Right renal pelvis (tissue), 4 donors: ENCODE measurements around the gene NBEAL2. TPM values are rescaled to one million over a fixed set of nuclear protein-coding genes. Genes with fewer than 3 reads are reported as not detected.
"Not testable (repeated sequence)": the region's sequence is repeated elsewhere in the genome, so short reads cannot be mapped to it uniquely, and the experiment has no call there.

ENCODE experiments used
- DNase-seq, 4 donors: peaks; one replicate each; pipeline ENCODE4 v3.0.0-alpha.2; 2013; ENCODE audit warnings: low read depth in 4 of 4, low spot score in 3 of 4, missing footprints in 1 of 4
- polyA plus RNA-seq, 4 donors: library from polyadenylated mRNA; unstranded; fragments of 120-200 nt; gene quantifications; one replicate each; pipeline ENCODE4 v1.2.1, GENCODE V29; 2013; ENCODE audit not compliant: insufficient read length in 4 of 4

Gene NBEAL2
- polyA plus RNA-seq, 4 donors = 29.9 to 51.7 (median 38.3) TPM

DNA sequence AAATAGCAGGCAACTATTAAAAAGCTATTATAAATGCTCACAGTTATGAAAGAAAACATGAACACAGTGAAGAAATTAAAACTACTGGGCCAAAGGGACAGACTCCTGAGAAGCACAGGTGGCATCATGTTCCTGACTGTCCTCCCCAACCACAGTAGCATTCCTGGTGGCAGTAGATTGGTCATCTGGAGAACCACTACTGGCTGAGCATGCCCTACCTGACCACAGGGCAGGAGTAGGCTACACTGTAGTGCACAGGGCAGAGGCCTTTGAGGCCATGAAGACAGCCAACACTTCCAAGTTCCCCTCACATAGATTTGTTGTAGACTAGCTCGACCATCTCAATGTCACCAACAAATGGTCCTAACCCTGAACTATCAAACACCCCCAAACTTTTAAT, 49.2 kb downstream of the NBEAL2 start:
- DNase-seq = no peak

- not testable (repeated sequence) for DNase-seq
Measured at GRCh38 chr3:47031041-47031440, 51.6 kb downstream of the NBEAL2 start.

- DNase-seq = no peak
Measured at GRCh38 chr3:47034868-47035489, 55.5 kb downstream of the NBEAL2 start.

GRCh38 chr3:47035645-47036044, 56.2 kb downstream of the NBEAL2 start:
- DNase-seq = no peak

- no peak for DNase-seq
Measured at GRCh38 chr3:47036145-47036544, 56.7 kb downstream of the NBEAL2 start.

DNA sequence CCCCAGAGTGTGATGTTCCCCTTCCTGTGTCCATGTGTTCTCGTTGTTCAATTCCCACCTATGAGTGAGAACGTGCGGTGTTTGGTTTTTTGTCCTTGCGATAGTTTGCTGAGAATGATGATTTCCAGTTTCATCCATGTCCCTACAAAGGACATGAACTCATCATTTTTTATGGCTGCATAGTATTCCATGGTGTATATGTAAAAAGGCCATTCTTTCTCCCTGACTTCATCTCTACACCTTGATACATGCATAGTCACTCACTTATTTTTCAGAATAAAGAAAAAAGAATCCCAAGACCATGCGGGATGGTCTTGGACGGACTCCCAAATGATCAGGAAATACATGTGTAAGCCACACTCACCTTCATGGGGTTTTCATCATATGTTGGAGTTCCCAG, 57.8 kb downstream of the NBEAL2 start:
- not testable (repeated sequence) for DNase-seq

GRCh38 chr3:47041114-47041513, 61.6 kb downstream of the NBEAL2 start:
- DNase-seq = no peak

GRCh38 chr3:47042231-47042791, 62.8 kb downstream of the NBEAL2 start:
- no peak for DNase-seq

DNA sequence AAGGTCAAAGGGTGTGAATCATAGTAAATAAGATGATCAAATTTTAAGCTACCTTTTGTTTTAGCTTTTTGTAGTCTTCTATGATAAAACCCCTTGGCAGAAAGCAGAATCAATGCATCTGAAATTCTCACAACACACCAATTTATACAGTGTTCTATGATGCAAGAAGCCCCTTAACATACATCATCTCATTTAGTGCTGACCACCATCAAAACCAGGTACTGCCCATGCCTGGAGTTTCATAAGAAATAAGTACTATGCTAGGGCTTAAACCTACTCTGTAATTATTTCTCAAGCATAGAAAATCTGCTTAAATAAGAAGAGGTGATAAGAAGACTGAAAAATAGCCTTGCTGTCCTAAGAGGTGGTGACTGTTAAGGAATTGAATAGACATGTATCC, 67.6 kb downstream of the NBEAL2 start:
- DNase-seq = no peak

DNA sequence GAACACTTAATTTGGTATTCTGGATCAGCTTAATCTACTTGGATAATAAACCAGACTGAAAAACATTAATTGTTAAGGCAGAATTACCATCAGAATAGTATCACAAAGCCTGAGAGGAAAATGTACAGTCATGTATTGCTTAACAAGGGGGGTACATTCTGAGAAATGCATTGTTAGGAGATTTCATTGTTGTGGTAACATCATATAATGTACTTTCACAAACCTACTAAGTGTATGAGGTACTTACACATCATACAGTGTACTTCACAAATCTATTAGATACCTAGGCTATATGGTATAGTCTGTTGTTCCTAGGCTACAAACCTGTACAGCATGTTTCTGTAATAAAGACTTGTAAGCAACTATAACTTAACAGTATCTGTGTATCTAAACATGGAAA, 68.2 kb downstream of the NBEAL2 start:
- DNase-seq = no peak

DNA sequence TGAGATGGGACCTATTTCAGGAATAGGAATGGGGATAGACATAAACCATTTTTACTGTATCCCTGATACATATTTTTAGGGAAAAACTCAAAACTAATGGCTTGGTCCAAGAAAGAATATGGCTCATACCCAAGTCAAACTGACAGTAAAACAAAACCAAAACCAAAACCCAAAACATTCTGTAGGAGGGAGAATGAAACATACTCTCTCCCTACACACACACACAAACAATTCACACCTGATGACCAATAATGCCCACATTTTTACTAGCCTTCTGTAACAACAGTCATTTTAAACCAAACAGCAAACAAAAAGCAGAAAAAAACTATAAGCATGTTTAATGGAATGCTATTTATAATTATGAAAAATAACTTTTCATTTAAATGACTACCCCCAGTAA, 74.9 kb downstream of the NBEAL2 start:
- no peak for DNase-seq

- DNase-seq = no peak
Measured at GRCh38 chr3:47056705-47057104, 77.2 kb downstream of the NBEAL2 start.

GRCh38 chr3:47057212-47057671, 77.8 kb downstream of the NBEAL2 start:
- no peak for DNase-seq

Other genes starting within 250 kb of the NBEAL2 start
- gene MYL3, start 116.2 kb upstream of the NBEAL2 start, polyA plus RNA-seq = 10 to 100 TPM; 21.8 to 29.0 (median 23.6) TPM
- 100 to 1,000 TPM; 157 to 260 (median 188) TPM for gene PTH1R, start 101.9 kb upstream of the NBEAL2 start, polyA plus RNA-seq
- gene CCDC12, start 2.9 kb upstream of the NBEAL2 start, polyA plus RNA-seq = 10 to 100 TPM; 45.9 to 60.6 (median 51.2) TPM
- 10 to 100 TPM; 63.2 to 70.6 (median 69.1) TPM for gene SETD2, start 184.4 kb downstream of the NBEAL2 start, polyA plus RNA-seq